HEK293 (cell line): Measurements from ENCODE around the gene FZD2.

Source experiments
- CTCF ChIA-PET: fragments of 350-600 bp; formaldehyde crosslinking; extraction: SDS; loops from one replicate; lab custom pipeline; 2021; ENCODE audit warnings: antibody characterized with exemption; lab: Yijun Ruan, JAX
- POLR2A ChIA-PET: fragments of 300-600 bp; formaldehyde crosslinking; extraction: SDS; loops from one replicate; lab custom pipeline; 2020; ENCODE audit warnings: antibody characterized with exemption, inconsistent platforms; lab: Yijun Ruan, JAX
- H3K27ac ChIP-seq: fragments of 200-500 bp; sonication (Bioruptor generic); 2 replicates; pipeline ENCODE4 v1.5.1; 2014; ENCODE audit warnings: low read depth, low read length, control low read depth, inconsistent platforms; ENCODE audit errors: extremely low read depth
- H3K36me3 ChIP-seq, 2 experiments: fragments of 200-500 bp in 1 of 2; sonication (Bioruptor generic) in 1 of 2; 1 replicate in 1 of 2; 2 replicates in 1 of 2; pipeline ENCODE4 v1.5.1; 2014 to 2017; ENCODE audit warnings: inconsistent platforms in 2 of 2, low read length in 2 of 2; ENCODE audit not compliant: control insufficient read depth in 2 of 2, insufficient read depth in 1 of 2
- H3K4me1 ChIP-seq: fragments of 200-500 bp; sonication (Bioruptor generic); 2 replicates; pipeline ENCODE4 v1.5.1; 2014; ENCODE audit warnings: mild to moderate bottlenecking, low read length, inconsistent platforms; ENCODE audit not compliant: control insufficient read depth, insufficient read depth
- H3K4me3 ChIP-seq: 2 replicates; pipeline ENCODE4 v1.5.1; 2011; ENCODE audit warnings: low read depth, mild to moderate bottlenecking, control low read depth, low read length, moderate library complexity
- H3K9me3 ChIP-seq: fragments of 200-500 bp; sonication (Bioruptor generic); 2 replicates; pipeline ENCODE4 v1.5.1; 2014; ENCODE audit warnings: low read depth, low read length, inconsistent platforms; ENCODE audit not compliant: control insufficient read depth, insufficient read depth
- ELK4 ChIP-seq: IDR thresholded peaks from 2 replicates; pipeline ENCODE4 v1.6.1; 2011; ENCODE audit warnings: mild to moderate bottlenecking, low read depth, low read length, borderline replicate concordance
- IKZF3 ChIP-seq: fragments of 450-650 bp; IDR thresholded peaks from 2 replicates; pipeline ENCODE4 v1.5.0; 2018; ENCODE audit warnings: missing biosample characterization, mild to moderate bottlenecking, missing genetic modification characterization, moderate library complexity
- PBX3 ChIP-seq: sonication (generic); formaldehyde crosslinking; IDR thresholded peaks from 2 replicates; pipeline ENCODE4 v1.8.1; 2022; ENCODE audit warnings: mild to moderate bottlenecking, moderate library complexity, missing genetic modification reagents
- PRDM1 ChIP-seq: fragments of 450-650 bp; formaldehyde crosslinking; IDR thresholded peaks from 2 replicates; pipeline ENCODE4; 2016; ENCODE audit warnings: missing biosample characterization, missing genetic modification characterization
- WT1 ChIP-seq: fragments of 450-650 bp; formaldehyde crosslinking; IDR thresholded peaks from 2 replicates; pipeline ENCODE4 v1.5.1; 2016; ENCODE audit warnings: missing biosample characterization, missing genetic modification characterization
- ZBTB8A ChIP-seq: fragments of 450-650 bp; formaldehyde crosslinking; IDR thresholded peaks from 2 replicates; pipeline ENCODE4 v1.5.1; 2016; ENCODE audit warnings: missing biosample characterization, missing genetic modification characterization
- ZNF148 ChIP-seq: fragments of 450-650 bp; formaldehyde crosslinking; IDR thresholded peaks from 2 replicates; pipeline ENCODE4 v1.5.0; 2017; ENCODE audit warnings: missing biosample characterization, missing genetic modification characterization, borderline replicate concordance
- ZNF292 ChIP-seq: fragments of 450-650 bp; formaldehyde crosslinking; IDR thresholded peaks from 2 replicates; pipeline ENCODE4 v1.5.1; 2016; ENCODE audit warnings: low read depth, missing biosample characterization, missing genetic modification characterization, borderline replicate concordance
- ZNF311 ChIP-seq: fragments of 450-650 bp; formaldehyde crosslinking; IDR thresholded peaks from 2 replicates; pipeline ENCODE4 v1.5.1; 2017; ENCODE audit warnings: missing biosample characterization, missing genetic modification characterization, borderline replicate concordance
- ZNF404 ChIP-seq: fragments of 450-650 bp; formaldehyde crosslinking; IDR thresholded peaks from 2 replicates; pipeline ENCODE4 v1.5.1; 2017; ENCODE audit warnings: missing biosample characterization, missing genetic modification characterization
- ZNF585B ChIP-seq: fragments of 450-650 bp; formaldehyde crosslinking; IDR thresholded peaks from 2 replicates; pipeline ENCODE4 v1.5.1; 2016; ENCODE audit warnings: missing biosample characterization, missing genetic modification characterization
- ZNF610 ChIP-seq: fragments of 450-650 bp; formaldehyde crosslinking; IDR thresholded peaks from 2 replicates; pipeline ENCODE4 v1.5.1; 2016; ENCODE audit warnings: missing biosample characterization, missing genetic modification characterization, borderline replicate concordance
- ZNF654 ChIP-seq: fragments of 450-650 bp; formaldehyde crosslinking; IDR thresholded peaks from 2 replicates; pipeline ENCODE4 v1.5.1; 2016; ENCODE audit warnings: low read depth, missing biosample characterization, missing genetic modification characterization
- ZNF658 ChIP-seq: fragments of 450-650 bp; formaldehyde crosslinking; IDR thresholded peaks from 2 replicates; pipeline ENCODE4; 2016; ENCODE audit warnings: missing biosample characterization, missing genetic modification characterization
- ZSCAN23 ChIP-seq: fragments of 450-650 bp; formaldehyde crosslinking; IDR thresholded peaks from 2 replicates; pipeline ENCODE4 v1.5.1; 2016; ENCODE audit warnings: missing biosample characterization, missing genetic modification characterization
- TF ChIP-seq, protein P1 (sequence below): fragments of 450-650 bp; formaldehyde crosslinking; IDR thresholded peaks from 2 replicates; pipeline ENCODE4 v1.5.1; 2016; ENCODE audit warnings: missing biosample characterization, missing genetic modification characterization

The FZD2 gene

GRCh38 chr17:44593156-44593555 is 35.9 kb downstream of the FZD2 start:
- ChIA-PET POLR2A (no interaction called here), CTCF (interaction anchor here (1.5 to 2.2 kb wide), 2 partner anchors 11 to 46 kb away, joined by 4 to 10 read pairs; no protein-coding TSS in a partner anchor)
- H3K4me3 ChIP-seq, result no peak overlapping the region
- no peaks in the 10 kb centered on the region for H3K36me3 ChIP-seq
- no peaks in the 10 kb centered on the region for H3K4me1 ChIP-seq
- H3K27ac ChIP-seq, result no peak overlapping the region
- TF ChIP-seq, protein P1, sequence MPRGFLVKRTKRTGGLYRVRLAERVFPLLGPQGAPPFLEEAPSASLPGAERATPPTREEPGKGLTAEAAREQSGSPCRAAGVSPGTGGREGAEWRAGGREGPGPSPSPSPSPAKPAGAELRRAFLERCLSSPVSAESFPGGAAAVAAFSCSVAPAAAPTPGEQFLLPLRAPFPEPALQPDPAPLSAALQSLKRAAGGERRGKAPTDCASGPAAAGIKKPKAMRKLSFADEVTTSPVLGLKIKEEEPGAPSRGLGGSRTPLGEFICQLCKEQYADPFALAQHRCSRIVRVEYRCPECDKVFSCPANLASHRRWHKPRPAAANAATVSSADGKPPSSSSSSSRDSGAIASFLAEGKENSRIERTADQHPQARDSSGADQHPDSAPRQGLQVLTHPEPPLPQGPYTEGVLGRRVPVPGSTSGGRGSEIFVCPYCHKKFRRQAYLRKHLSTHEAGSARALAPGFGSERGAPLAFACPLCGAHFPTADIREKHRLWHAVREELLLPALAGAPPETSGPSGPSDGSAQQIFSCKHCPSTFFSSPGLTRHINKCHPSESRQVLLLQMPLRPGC (tag by site-specific recombination), result no peak
- TF ChIP-seq ZNF654, result no peak
- TF ChIP-seq IKZF3 (tag by site-specific recombination), result no peak
- H3K9me3 ChIP-seq, result no peaks in the 10 kb centered on the region

DNA sequence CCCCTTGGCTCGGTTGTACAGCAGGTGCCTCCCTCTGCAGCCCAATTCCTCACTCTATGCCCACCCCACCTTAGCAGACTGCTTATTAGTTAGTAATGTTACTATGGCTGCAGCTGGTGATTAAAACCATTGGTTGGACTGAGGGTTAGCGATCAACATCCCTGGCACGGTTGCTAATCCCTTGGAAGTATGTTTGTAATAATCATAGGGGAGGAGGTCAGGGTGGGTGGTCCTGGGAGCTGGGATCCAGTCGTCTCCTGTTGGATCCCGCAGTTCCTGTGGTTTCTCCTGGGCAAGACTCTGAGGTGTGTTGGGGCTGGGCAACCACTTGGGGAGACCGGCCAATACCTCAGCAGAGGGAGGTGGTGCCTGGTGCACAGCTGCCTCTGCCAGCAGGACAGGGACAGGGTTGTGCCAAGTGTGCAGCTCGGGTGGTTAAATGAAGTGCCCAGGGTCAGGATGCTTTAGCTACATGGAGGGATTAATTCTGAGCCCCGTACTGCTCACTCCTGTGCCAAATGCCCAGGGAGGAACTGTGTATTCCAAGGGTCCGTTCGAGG is 38.0 kb downstream of the FZD2 start:
- TF ChIP-seq ZNF610 (tag by site-specific recombination) (no peak), ZNF311 (tag by site-specific recombination) (no peak), ZNF292 (tag by site-specific recombination) (no peak), ZSCAN23 (tag by site-specific recombination) (no peak), ELK4 (no peak), PBX3 (CRISPR knock-in tag) (no peak), ZNF148 (tag by site-specific recombination) (no peak), ZNF658 (tag by site-specific recombination) (no peak), ZNF585B (no peak), ZNF404 (no peak), ZBTB8A (no peak), PRDM1 (tag by site-specific recombination) (no peak), WT1 (tag by site-specific recombination) (no peak)
- CTCF ChIA-PET, result interaction anchor here (0.7 to 1.9 kb wide), 4 partner anchors 14 to 78 kb away, joined by 3 to 8 read pairs (median 4); no protein-coding TSS in a partner anchor

More for the DNA sequence above, 38.0 kb downstream of the FZD2 start:
- H3K36me3 ChIP-seq, result no peaks in the 10 kb centered on the region
- POLR2A ChIA-PET, result no interaction called here
- H3K9me3 ChIP-seq, result no peaks in the 10 kb centered on the region
- H3K4me3 ChIP-seq, result no peak overlapping the region
- no peak overlapping the region for H3K27ac ChIP-seq
- H3K4me1 ChIP-seq, result 0 out of 2 replicates have a peak, but pooled peaks cover 5% of the 10 kb centered on the region
